ENCODE results near the gene NME3. TPM values are rescaled to one million over a fixed set of nuclear protein-coding genes. Genes with fewer than 3 reads are reported as not detected.

The NME3 gene
- total RNA-seq, 4 donors from 2014 or later = 35.3 to 208 (median 59.7) TPM

DNA sequence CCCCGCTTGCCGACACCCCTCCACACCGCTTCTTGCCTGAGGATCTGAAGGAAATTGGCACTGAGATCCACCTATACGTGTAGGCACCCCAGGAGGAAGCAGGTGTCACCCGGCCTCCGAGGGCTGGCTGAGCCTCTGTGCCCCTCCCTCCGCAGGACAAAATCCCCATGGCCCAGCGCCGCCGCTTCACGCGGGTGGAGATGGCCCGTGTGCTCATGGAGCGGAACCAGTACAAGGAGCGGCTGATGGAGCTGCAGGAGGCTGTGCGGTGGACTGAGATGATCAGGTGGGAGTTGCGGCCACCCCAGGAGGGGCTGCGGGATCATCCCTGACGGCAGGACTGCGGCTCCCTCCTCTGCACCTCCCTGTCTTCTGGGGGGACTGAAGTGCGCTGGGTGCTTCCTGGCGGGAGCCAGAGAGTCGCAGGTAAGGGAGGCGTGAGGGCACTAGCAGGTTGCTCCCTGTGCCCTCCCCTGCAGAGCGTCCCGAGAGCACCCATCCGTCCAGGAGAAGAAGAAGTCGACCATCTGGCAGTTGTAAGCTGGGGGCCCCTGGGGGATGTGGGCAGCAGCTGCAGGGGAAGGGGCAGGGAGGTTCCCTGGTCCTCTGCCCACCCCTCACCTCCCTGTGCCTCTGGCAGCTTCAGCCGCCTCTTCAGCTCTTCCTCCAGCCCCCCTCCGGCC, 9.0 kb downstream of the NME3 start:
- Histone ChIP-seq H3K27me3 (no peaks in the 10 kb centered on the region), H3K9me3 (no peaks in the 10 kb centered on the region), H3K27ac (no peak overlapping the region), H3K4me3 (no peak overlapping the region), H3K4me1 (no peaks in the 10 kb centered on the region), H3K36me3 (no peaks in the 10 kb centered on the region)
- TF ChIP-seq POLR2A (IDR thresholded peaks at IDR 0.05) = no peak
- TF ChIP-seq, protein P1, sequence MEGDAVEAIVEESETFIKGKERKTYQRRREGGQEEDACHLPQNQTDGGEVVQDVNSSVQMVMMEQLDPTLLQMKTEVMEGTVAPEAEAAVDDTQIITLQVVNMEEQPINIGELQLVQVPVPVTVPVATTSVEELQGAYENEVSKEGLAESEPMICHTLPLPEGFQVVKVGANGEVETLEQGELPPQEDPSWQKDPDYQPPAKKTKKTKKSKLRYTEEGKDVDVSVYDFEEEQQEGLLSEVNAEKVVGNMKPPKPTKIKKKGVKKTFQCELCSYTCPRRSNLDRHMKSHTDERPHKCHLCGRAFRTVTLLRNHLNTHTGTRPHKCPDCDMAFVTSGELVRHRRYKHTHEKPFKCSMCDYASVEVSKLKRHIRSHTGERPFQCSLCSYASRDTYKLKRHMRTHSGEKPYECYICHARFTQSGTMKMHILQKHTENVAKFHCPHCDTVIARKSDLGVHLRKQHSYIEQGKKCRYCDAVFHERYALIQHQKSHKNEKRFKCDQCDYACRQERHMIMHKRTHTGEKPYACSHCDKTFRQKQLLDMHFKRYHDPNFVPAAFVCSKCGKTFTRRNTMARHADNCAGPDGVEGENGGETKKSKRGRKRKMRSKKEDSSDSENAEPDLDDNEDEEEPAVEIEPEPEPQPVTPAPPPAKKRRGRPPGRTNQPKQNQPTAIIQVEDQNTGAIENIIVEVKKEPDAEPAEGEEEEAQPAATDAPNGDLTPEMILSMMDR (IDR thresholded peaks at IDR 0.05) = no peak
- DNase-seq = no peak
- intact Hi-C loops (cut with DNase I; ENCODE audit: low total_unique reads) = no loop called here

DNA sequence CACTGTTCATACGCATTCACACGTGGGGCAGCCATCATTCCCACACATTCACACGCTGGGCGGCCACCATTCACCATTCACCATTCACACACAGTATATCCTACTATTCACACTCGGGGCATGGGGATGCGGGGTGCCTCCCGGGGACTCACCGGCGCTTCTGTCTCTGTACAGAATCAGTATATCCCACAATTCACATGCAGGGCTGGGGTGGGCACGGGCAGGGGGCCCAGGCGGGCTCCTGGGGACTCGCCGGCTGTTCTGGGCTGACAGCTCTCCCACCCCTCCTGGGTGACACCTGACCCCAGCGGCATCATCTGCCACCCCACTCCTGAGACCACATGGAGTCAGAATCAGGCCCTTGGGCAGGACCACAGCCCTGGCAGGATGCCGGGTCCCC, 9.6 kb downstream of the NME3 start:
- Histone ChIP-seq H3K27me3 (no peaks in the 10 kb centered on the region), H3K27ac (no peak overlapping the region), H3K36me3 (no peaks in the 10 kb centered on the region), H3K4me3 (no peak overlapping the region), H3K4me1 (no peaks in the 10 kb centered on the region), H3K9me3 (no peaks in the 10 kb centered on the region)
- TF ChIP-seq, protein P1 (IDR thresholded peaks at IDR 0.05) = no peak
- TF ChIP-seq POLR2A (IDR thresholded peaks at IDR 0.05) = no peak
- DNase-seq = no peak
- intact Hi-C loops (cut with DNase I; ENCODE audit: low total_unique reads) = no loop called here

DNA sequence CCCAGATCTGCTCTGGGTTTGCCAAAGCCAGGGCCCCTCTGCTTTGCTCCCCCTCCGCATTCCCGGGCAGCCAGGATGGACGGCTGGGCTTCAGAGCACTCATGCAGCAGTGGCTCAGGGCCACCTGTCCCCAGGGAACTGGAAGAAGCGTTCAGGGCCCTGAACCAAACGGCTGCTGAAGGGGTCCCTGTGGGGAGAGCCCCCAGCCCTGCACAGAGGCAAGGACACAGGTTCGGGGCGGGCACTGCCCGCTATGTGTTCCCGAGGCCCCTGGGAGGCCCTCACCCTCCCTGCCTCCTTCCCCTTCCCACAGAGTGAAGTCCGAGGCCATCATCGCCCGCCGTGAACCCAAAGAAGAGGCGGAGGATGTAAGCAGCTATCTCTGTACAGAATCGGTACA, 10.4 kb downstream of the NME3 start:
- no peak overlapping the region for H3K4me3 ChIP-seq
- intact Hi-C loops (cut with DNase I; ENCODE audit: low total_unique reads) = no loop called here
- no peak overlapping the region for H3K27ac ChIP-seq
- no peak for TF ChIP-seq POLR2A (IDR thresholded peaks at IDR 0.05)
- TF ChIP-seq, protein P1 (IDR thresholded peaks at IDR 0.05) = no peak
- H3K27me3 ChIP-seq = no peaks in the 10 kb centered on the region
- H3K36me3 ChIP-seq = no peaks in the 10 kb centered on the region
- H3K9me3 ChIP-seq = no peaks in the 10 kb centered on the region
- no peak for DNase-seq
- no peaks in the 10 kb centered on the region for H3K4me1 ChIP-seq

DNA sequence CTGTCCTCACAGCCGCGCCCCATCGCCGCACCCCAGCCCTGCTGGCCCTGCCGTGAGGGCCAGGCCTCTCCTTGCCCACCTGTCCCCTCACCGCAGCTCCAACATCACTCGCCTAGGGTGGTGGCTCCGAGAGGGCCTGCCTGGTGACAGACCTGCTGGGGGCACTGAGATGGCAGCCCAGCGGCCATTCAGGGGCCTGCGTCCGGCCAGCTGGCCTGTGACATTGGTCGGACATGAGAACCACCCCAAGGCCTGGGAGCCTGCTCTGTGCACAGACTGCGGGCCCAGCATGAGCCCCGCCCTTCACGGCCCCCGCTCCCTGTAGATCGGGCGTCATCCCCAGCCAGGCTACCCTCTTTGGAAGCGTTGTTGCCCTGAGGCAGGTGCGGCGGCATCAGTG, 11.8 kb downstream of the NME3 start:
- no peaks in the 10 kb centered on the region for H3K9me3 ChIP-seq
- H3K4me1 ChIP-seq = no peaks in the 10 kb centered on the region
- DNase-seq = no peak
- H3K4me3 ChIP-seq = no peak overlapping the region
- intact Hi-C loops (cut with DNase I; ENCODE audit: low total_unique reads) = no loop called here
- no peaks in the 10 kb centered on the region for H3K36me3 ChIP-seq
- no peaks in the 10 kb centered on the region for H3K27me3 ChIP-seq
- no peak overlapping the region for H3K27ac ChIP-seq
- no peak for TF ChIP-seq POLR2A (IDR thresholded peaks at IDR 0.05)
- TF ChIP-seq, protein P1 (IDR thresholded peaks at IDR 0.05) = no peak

DNA sequence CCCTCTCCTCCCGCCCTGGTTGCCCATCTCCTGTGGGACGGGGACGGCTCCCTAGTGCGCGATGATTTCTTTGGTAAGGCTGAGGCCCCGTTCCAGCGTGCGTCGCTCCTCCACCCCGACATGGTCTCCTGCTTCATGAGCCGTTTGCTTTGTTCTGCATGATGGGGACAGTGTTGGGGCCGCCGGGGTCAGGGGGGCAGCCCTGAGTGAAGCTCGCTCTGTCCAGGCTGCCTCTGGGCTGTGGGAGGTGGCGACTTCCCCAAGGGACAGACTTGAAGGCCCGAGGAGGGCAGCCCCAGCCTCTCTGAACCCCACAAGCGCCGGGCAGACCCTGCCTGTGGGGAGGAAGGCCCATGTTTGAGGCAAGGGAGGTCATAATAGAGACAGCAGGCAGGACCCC, 12.4 kb downstream of the NME3 start:
- intact Hi-C loops (cut with DNase I; ENCODE audit: low total_unique reads) = no loop called here
- TF ChIP-seq, protein P1 (IDR thresholded peaks at IDR 0.05) = no peak
- TF ChIP-seq POLR2A (IDR thresholded peaks at IDR 0.05) = no peak
- Histone ChIP-seq H3K36me3 (no peaks in the 10 kb centered on the region), H3K4me1 (no peaks in the 10 kb centered on the region), H3K9me3 (no peaks in the 10 kb centered on the region), H3K27me3 (no peaks in the 10 kb centered on the region), H3K27ac (no peak overlapping the region), H3K4me3 (no peak overlapping the region)
- DNase-seq = no peak
